Smooth muscle cell (in vitro differentiated cells): Measurements from ENCODE around the gene VPREB1. TPM values are rescaled to one million over a fixed set of nuclear protein-coding genes. Genes with fewer than 3 reads are reported as not detected.
"Not testable (repeated sequence)": the region's sequence is repeated elsewhere in the genome, so short reads cannot be mapped to it uniquely, and the experiment has no call there.

Experiments
- DNase-seq: peaks from one replicate; lab custom pipeline; 2025; ENCODE audit not compliant: unreplicated experiment; lab: John Stamatoyannopoulos, UW
- H2AFZ ChIP-seq: fragments of 200-600 bp; sonication (generic); 2 replicates; pipeline ENCODE4 v1.6.0; 2016; ENCODE audit warnings: antibody characterized with exemption, low read depth, mild to moderate bottlenecking
- H3F3A ChIP-seq: fragments of 200-600 bp; sonication (generic); 2 replicates; pipeline ENCODE4 v1.6.0; 2017; ENCODE audit warnings: antibody characterized with exemption, low read depth
- H3K27ac ChIP-seq: fragments of 200-600 bp; sonication (generic); 2 replicates; pipeline ENCODE4 v1.5.1; 2016; ENCODE audit warnings: low read depth, mild to moderate bottlenecking
- H3K27me3 ChIP-seq: fragments of 200-600 bp; sonication (generic); 2 replicates; pipeline ENCODE4 v1.6.1; 2016; ENCODE audit warnings: low read depth, mild to moderate bottlenecking
- H3K36me3 ChIP-seq: fragments of 200-600 bp; sonication (generic); 2 replicates; pipeline ENCODE4 v1.5.1; 2016; ENCODE audit warnings: low read depth
- H3K4me1 ChIP-seq: fragments of 200-600 bp; sonication (generic); 2 replicates; pipeline ENCODE4 v1.5.1; 2016; ENCODE audit warnings: low read depth
- H3K4me2 ChIP-seq: fragments of 200-600 bp; sonication (generic); 2 replicates; pipeline ENCODE4 v1.6.0; 2016; ENCODE audit warnings: mild to moderate bottlenecking
- H3K4me3 ChIP-seq: fragments of 200-600 bp; sonication (generic); 2 replicates; pipeline ENCODE4 v1.5.1; 2016; ENCODE audit warnings: mild to moderate bottlenecking
- H3K79me2 ChIP-seq: fragments of 200-600 bp; sonication (generic); 2 replicates; pipeline ENCODE4 v1.6.0; 2016; ENCODE audit warnings: low read depth, mild to moderate bottlenecking
- H3K9ac ChIP-seq: fragments of 200-600 bp; sonication (generic); 2 replicates; pipeline ENCODE4 v1.6.0; 2016; ENCODE audit warnings: low read depth
- H3K9me3 ChIP-seq: fragments of 200-600 bp; sonication (generic); replicated peaks from 2 replicates; pipeline ENCODE4 v1.5.1; 2016; ENCODE audit warnings: low read depth
- H4K20me1 ChIP-seq: fragments of 200-600 bp; sonication (generic); 2 replicates; pipeline ENCODE4 v1.6.0; 2016; ENCODE audit warnings: low read depth
- WGBS: methylation state at CpG from one replicate; pipeline ENCODE4 v1.1.7; 2016; ENCODE audit warnings: low lambda C conversion rate; 5-methylcytosine and 5-hydroxymethylcytosine counted together
- polyA plus RNA-seq: library from polyadenylated mRNA; unstranded; fragments of >200 nt; fragmentation: Nextera tagmentation; extraction: Ambion mirVana; gene quantifications from 2 replicates; pipeline ENCODE4 v1.2.1, GENCODE V29; 2016
- total RNA-seq: library from RNA; depleted of rRNA; stranded (reverse); fragments of >200 nt; gene quantifications from 2 replicates; pipeline ENCODE4 v1.2.3, GENCODE V29; 2014

VPREB1 gene
- total and polyA plus RNA-seq, 2 experiments from 2014 or later, result not detected

DNA sequence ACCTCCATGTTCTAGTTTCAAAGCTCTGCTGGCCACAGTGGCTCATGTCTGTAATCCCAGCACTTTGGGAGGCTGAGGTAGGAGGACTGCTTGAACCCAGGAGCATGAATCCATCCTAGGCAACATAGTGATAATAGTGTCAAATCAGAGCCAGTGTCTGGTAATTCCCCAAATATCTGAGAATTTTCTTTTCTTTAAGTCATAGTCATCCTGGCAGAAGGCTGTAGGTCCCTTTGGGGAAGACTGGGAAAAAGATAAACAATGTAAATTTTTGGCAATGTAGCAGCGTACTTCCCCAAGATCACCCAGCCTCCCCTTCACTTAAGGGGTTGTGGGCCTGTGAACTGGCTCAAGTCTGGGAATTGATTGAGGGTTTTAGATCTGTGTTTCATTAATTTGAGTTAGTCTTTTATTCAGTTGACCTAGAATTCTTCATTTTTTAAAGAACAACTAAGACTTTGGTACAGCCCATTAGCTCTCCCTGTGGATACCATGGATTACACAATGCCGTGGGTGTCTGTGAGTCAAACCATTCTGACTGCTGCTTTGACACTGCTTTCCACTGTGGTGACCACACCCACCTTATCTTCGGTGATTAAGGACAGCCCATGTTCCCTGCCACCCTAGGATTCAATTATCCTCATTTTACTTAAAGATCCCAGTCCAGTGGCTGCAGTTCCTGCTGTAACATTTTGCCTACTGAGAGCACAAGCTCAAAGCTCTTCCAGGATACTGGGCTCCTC, 17.9 kb downstream of the VPREB1 start:
- H4K20me1 ChIP-seq, H3K27me3 ChIP-seq, H3K4me3 ChIP-seq, H3K27ac ChIP-seq, DNase-seq, H2AFZ ChIP-seq, H3K9ac ChIP-seq, H3K9me3 ChIP-seq, H3K4me2 ChIP-seq, H3K4me1 ChIP-seq, H3F3A ChIP-seq, H3K79me2 ChIP-seq, H3K36me3 ChIP-seq: not testable (repeated sequence)
- WGBS, result 31% methylated on average over 3 of the region's 3 CpGs

DNA sequence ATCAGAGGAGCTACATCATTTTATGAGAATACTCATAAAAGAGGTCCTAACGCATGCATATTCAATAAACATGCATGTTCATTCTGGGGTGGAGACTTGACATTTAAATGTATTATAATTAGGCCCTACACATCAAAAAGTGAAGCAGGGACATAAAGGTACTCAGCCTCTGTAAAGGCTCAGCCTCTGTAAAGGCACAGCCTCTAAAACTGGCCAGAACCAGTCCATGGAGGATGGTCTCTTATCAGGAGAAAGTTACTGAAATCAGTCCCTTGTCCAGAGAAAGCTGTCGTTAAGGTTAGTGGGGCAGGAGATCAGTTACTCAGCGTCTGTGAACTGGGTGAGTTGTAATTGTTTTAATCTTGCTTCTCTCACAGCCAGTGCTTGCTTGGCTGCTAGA, 19.2 kb downstream of the VPREB1 start:
- not testable (repeated sequence) for H3K27ac ChIP-seq, H3K4me2 ChIP-seq, H3K4me1 ChIP-seq, H4K20me1 ChIP-seq, H2AFZ ChIP-seq, H3K36me3 ChIP-seq, H3K79me2 ChIP-seq, H3K4me3 ChIP-seq, H3K27me3 ChIP-seq, H3K9ac ChIP-seq, H3K9me3 ChIP-seq, DNase-seq, H3F3A ChIP-seq
- 58% methylated on average over 3 of the region's 3 CpGs for WGBS

DNA sequence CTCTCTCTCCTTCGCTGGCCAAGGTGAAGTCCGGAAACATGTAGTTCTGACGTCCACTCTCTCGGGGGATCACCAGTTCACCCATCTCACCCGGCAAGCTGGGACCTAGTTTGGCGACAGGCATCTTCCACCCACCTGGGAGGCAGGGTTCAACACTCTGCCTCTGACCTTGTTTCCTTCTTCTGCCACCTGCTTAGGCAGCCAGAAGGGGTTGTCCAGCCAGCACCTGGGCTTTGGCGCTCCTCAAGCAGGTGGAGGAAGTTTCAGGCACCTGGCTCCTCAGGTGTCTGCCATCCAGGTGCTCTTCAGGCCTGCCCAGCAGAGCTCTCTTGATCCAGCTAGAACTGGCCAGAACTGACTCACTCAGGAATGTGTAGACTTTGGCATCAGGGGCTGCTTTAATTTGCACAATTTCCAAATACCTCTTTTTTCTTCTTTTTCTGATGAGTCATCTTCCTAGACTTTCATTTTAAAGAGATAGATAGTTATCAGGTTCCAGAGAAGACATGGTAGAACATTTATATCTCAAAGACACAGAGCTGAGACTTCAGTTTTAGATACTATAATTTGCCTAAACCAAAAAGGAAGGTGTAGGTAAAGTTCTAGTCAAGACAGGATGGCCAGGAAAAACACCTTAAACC, 25.6 kb downstream of the VPREB1 start:
- H3K36me3 ChIP-seq, H3K27ac ChIP-seq, H4K20me1 ChIP-seq, H3K9me3 ChIP-seq, H3K4me1 ChIP-seq, DNase-seq, H3K9ac ChIP-seq, H3K4me2 ChIP-seq, H3F3A ChIP-seq, H2AFZ ChIP-seq, H3K79me2 ChIP-seq, H3K4me3 ChIP-seq, H3K27me3 ChIP-seq: not testable (repeated sequence)
- 91% methylated on average over 7 of the region's 7 CpGs for WGBS

DNA sequence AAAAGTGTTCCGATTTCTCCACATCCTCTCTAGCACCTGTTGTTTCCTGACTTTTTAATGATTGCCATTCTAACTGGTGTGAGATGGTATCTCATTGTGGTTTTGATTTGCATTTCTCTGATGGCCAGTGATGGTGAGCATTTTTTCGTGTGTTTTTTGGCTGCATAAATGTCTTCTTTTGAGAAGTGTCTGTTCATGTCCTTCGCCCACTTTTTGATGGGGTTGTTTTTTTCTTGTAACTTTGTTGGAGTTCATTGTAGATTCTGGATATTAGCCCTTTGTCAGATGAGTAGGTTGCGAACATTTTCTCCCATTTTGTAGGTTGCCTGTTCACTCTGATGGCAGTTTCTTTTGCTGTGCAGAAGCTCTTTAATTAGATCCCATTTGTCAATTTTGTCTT, 32.8 kb downstream of the VPREB1 start:
- H3K9me3 ChIP-seq, H4K20me1 ChIP-seq, H3K36me3 ChIP-seq, H3K27ac ChIP-seq, H3K4me2 ChIP-seq, H3K4me1 ChIP-seq, H3K9ac ChIP-seq, H2AFZ ChIP-seq, DNase-seq, H3K79me2 ChIP-seq, H3F3A ChIP-seq, H3K4me3 ChIP-seq, H3K27me3 ChIP-seq: not testable (repeated sequence)
- WGBS, result 83% methylated on average over 4 of the region's 4 CpGs

DNA sequence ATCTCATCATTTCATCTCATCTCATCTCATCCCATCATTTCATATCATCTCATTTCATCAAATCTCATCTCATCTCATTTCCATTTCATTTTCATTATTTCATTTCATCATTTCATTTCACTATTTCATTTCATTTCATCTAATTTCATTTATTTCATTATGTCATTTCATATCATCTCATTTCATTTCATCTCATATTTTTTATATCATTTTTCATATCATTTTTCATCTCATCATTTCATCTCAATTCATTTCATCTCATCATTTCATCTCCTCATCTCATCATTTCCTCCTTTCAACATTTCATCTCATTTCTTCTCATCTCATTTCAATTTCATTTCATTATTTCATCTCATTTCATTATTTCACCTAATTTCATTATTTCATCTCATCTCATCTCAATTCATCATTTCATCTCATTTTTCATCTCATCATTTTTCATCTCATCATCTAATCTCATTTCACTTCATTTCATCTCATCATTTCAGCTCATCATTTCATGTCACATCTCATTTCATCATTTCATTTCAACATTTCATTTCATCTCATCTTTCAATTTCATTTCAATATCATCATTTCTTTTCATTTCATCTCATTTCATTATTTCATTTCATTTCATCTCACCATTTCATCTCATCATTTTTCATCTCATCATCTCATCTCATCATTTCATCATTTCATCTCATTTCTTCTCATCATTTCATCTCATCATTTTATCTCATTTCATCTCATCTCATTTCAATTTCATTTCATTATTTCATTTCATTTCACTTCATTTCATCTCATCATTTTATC, 40.6 kb downstream of the VPREB1 start:
- not testable (repeated sequence) for H3K27me3 ChIP-seq, H3K9me3 ChIP-seq, DNase-seq, H3K4me1 ChIP-seq, H3K79me2 ChIP-seq, H3K4me2 ChIP-seq, H2AFZ ChIP-seq, H3K4me3 ChIP-seq, H3K9ac ChIP-seq, H3K27ac ChIP-seq, H3K36me3 ChIP-seq, H3F3A ChIP-seq, H4K20me1 ChIP-seq

DNA sequence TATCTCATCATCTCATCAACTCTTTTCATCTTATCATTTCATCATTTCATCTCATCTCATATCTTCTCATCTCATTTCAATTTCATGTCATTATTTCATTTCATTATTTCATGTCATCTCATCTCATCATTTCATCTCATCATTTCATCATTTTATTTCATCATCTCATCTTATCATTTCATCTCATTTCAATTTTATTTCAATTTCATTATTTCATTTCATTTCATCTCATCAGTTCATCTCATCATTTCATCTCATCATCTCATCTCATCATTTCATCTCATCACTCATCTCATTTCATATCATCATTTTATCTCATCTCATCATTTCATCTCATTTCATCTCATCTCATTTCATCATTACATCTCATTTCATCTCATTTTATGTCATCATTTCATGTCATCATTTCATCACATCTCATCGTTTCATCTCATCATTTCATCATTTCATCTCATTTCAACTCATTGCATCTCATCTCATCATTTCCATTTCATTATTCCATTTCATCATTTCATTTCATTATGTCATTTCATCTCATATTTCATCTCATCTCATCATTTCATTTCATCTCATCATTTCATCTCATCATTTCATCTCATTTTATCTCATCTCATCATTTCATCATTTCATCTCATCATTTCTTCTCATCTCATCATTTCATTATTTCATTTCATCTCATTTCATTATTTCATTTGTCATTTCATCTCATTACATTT, 42.0 kb downstream of the VPREB1 start:
- H3K36me3 ChIP-seq, H2AFZ ChIP-seq, H3K9ac ChIP-seq, H3F3A ChIP-seq, H3K4me2 ChIP-seq, H3K4me1 ChIP-seq, H3K79me2 ChIP-seq, H3K27ac ChIP-seq, DNase-seq, H3K27me3 ChIP-seq, H3K4me3 ChIP-seq, H4K20me1 ChIP-seq, H3K9me3 ChIP-seq: not testable (repeated sequence)
- WGBS, result 100% methylated on average over 1 of the region's 1 CpG

DNA sequence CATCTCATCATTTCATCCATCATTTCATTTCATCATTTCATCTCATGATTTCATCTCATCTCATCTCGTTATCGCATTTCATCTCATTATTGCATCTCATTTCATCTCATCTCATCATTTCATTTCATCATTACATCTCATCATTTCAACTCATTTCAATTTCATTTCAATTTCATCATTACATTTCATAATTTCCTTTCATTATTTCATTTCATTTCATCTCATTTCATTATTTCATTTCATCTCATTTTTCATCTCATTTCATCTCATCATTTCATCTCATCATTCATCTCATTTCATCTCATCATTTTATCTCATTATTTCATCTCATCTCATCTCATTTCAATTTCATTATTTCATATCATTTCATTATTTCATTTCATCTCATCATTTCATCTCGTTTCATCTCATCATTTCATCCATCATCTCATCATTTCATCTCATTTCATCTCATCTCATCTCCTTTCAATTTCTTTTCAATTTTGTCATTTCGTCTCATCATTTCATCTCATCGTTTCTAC, 42.6 kb downstream of the VPREB1 start:
- not testable (repeated sequence) for H4K20me1 ChIP-seq, H3K4me1 ChIP-seq, H3K27me3 ChIP-seq, H3K36me3 ChIP-seq, H3K79me2 ChIP-seq, H3F3A ChIP-seq, H2AFZ ChIP-seq, H3K4me2 ChIP-seq, DNase-seq, H3K9ac ChIP-seq, H3K27ac ChIP-seq, H3K9me3 ChIP-seq, H3K4me3 ChIP-seq
- 96% methylated on average over 5 of the region's 5 CpGs for WGBS

DNA sequence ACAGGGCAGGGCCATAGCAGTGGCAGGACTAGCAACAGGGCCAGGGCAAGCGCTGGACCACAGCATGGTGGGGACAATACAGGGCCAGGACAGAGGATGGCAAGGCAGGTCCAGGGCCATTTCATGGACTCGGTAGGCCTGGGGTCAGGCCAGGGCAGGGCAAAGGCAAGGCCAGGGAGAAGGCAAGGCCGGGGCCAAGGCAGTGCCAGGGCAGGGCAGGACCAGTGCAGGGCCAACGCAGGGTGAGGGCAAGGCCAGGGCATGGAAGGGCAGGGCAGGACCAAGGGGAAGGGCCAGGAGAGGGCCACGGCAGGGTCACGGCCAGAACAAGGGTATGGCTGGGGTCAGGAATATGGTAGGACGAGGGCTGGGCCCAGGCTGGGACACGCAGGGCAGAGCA, 45.1 kb downstream of the VPREB1 start:
- not testable (repeated sequence) for H4K20me1 ChIP-seq, H3K27me3 ChIP-seq, DNase-seq, H3K9ac ChIP-seq, H2AFZ ChIP-seq, H3K36me3 ChIP-seq, H3K27ac ChIP-seq, H3K4me3 ChIP-seq, H3K4me2 ChIP-seq, H3K4me1 ChIP-seq, H3K9me3 ChIP-seq, H3K79me2 ChIP-seq, H3F3A ChIP-seq
- WGBS, result 100% methylated on average over 5 of the region's 8 CpGs
